Measurements from ENCODE around the gene AMBRA1.
"Not testable (repeated sequence)": the region's sequence is repeated elsewhere in the genome, so short reads cannot be mapped to it uniquely, and the experiment has no call there.

Gene AMBRA1

DNA sequence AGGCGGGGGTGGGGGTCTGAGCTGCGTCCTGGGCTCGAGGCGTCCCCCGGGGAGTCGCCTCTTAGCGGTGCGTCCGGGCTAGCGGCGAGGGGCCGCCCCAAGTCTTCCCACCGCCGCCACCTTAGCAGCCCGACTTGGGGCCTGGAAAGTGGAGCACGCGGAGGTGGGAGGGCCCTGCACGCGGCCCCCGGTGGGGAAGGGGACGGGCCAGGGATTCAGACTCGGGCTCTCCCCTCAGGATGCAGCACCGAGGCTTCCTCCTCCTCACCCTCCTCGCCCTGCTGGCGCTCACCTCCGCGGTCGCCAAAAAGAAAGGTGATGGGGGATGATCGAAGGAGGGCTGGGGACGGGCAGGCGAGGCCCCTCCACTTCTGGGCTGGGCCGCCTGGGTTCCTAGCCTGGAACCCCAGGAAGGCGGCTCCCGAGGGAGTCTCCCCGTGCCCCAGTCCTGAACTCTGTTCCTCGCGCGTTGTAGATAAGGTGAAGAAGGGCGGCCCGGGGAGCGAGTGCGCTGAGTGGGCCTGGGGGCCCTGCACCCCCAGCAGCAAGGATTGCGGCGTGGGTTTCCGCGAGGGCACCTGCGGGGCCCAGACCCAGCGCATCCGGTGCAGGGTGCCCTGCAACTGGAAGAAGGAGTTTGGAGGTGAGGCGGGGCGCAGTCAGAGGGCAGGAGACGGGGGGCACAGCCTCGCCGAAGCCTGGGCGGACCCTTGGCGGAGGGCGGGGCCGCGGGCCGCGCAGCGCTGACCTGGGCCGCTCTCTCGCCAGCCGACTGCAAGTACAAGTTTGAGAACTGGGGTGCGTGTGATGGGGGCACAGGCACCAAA, 211.8 kb downstream of the AMBRA1 start:
- DNase-seq (ENCODE audit: low read depth in 2 of 2), result no peak

DNA sequence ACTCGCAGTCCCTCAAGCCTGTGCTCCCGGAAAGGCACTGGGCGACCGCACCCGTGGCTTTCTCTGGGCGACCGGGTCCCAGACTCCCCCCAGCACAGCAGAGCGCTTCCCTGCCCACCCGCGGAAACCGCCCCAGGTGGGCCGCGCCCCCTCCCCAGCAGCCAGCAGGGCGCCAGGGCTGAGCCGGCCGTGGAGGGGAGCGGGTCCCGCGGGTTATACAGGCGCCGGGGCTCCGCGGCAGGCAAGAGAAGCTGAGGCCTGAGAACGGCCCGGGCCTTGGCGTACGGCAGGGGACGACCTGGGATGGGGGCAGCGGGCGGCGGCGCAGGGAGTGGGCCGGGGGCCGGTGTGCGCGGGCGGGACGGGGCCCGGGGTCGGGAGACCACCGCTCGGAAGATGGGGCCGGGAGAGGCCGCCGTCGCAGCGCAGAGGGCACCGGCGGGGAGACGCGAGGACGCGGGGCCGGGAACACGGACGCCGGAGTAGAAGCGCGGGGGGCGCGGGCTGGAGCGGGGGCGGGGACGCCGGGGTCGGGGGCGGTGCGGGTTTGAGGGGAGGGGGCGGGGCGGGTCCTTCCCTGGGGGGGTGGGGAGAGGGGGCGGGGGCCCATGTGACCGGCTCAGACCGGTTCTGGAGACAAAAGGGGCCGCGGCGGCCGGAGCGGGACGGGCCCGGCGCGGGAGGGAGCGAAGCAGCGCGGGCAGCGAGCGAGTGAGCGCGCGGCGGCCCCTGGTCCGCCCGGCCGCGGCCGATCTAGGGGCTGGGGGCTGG, 212.6 kb downstream of the AMBRA1 start, which contains the start of gene MDK:
Gene MDK (plus strand): TSS at position 622 of the 771 bp plus-strand sequence. CDS start 389 bp downstream, outside the sequence.
- no peak for DNase-seq (ENCODE audit: low read depth in 2 of 2)

DNA sequence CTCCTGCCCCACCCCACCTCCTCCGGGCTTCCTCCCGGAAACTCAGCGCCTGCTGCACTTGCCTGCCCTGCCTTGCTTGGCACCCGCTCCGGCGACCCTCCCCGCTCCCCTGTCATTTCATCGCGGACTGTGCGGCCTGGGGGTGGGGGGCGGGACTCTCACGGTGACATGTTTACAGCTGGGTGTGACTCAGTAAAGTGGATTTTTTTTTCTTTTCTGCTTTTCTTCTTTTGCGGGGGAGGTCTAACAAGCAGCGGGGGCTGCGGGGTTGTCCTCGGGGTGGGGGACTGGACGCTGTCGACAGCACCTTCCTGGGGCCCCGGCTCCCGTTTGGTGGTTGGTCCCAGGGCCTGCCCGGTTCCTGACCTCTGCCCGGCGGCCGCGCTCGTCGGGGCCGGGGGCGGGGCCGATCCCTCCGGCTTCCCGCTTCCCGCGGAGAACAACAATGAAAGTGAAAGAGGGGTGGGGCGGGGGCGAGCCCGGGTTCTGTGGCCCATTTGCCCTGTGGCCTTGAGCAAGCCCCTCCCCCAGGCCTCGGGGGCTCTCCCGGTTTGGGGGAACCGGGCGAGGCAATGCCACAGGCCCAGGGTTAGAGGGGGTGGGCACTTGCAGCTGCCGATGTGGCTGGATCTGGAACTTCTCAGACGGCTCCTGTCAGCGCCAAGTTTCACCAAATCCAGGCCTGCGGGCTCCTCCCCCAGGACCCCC, 213.3 kb downstream of the AMBRA1 start:
- DNase-seq (ENCODE audit: low read depth in 2 of 2), result peak; percentile 44 to 68

DNA sequence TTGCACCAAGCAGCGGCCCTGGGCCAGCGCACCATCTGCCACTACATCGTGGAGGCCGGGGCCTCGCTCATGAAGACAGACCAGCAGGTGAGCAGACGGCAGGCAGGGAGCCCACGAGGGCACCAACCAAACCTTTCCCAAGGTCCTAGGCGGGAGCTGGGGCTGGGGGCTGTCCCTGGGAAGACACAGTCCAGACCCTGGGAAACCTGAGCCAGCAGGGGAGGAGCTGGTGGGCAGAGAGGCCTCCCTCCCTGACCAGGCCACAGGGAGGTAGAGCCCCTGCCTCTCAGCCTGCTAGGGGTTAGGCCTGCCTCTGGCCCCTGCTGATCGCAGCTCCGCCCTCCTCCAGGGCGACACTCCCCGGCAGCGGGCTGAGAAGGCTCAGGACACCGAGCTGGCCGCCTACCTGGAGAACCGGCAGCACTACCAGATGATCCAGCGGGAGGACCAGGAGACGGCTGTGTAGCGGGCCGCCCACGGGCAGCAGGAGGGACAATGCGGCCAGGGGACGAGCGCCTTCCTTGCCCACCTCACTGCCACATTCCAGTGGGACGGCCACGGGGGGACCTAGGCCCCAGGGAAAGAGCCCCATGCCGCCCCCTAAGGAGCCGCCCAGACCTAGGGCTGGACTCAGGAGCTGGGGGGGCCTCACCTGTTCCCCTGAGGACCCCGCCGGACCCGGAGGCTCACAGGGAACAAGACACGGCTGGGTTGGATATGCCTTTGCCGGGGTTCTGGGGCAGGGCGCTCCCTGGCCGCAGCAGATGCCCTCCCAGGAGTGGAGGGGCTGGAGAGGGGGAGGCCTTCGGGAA, 214.1 kb downstream of the AMBRA1 start:
- DNase-seq (ENCODE audit: low read depth in 2 of 2), result not testable (repeated sequence)

DNA sequence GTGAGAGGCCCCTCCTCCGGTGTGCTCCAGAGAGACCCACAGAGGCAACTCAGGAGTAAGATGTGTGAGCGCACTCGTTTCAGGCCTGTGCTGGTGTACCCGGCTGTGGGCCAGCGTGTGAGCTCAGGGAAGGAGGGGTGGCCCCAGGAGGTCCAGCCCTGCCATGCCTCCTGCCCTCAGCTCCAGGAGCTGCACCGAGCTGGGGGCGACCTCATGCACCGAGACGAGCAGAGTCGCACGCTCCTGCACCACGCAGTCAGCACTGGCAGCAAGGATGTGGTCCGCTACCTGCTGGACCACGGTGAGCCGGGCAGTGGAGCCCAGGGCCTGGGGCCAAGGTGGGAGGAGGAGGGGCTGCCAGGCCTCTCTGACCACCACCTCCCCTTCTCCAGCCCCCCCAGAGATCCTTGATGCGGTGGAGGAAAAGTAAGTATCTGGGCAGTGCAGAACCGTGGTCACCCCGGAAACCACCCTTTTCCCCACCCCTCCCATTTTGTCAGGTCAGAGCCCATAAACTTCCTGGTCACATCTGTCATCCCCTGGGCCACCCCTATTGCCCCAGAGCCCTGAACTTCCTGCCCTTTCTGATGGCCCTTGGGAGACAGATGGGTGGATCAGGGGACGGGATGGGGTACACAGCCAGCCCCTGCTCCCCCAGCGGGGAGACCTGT, 214.9 kb downstream of the AMBRA1 start:
- DNase-seq (ENCODE audit: low read depth in 2 of 2), result no peak

DNA sequence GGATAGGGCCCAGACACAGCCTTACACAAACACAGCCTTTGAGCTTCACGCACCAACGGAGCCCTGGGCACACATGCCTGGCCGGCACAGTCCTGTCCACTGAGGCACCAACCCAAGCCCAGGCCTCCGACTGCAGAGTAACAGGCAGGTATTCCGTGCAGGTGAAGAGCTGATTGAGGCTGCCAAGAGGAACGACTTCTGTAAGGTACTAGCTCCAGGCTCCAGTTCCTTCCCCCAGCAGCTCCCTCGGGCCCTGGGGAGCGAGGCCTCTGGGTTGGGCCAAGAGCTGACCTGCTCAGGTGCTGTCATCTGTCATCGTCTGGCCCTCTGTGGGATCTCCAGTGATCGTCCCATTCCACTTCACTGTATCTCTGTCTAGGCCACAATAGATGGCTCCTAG, 215.5 kb downstream of the AMBRA1 start:
- DNase-seq (ENCODE audit: low read depth in 2 of 2), result no peak

DNA sequence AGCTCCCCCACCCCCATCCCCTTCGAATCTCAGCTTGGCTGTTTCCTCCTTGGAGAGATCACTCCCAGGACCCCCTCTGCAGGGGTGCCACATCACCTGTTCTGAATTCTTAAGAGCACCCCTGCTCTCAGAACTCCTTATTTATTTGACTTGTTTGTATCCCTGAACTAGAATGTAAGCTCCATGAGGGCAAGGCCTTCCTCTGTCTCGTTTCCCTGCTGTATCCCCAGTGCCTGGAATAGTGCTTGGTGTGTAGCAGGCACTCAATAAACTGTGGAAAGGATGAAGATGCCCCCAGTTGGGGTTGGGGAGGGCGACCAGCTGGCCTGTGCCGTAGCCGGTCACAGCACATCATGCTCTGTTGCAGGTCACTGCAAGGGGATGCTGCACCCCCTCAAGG, 216.0 kb downstream of the AMBRA1 start:
- no peak for DNase-seq (ENCODE audit: low read depth in 2 of 2)

DNA sequence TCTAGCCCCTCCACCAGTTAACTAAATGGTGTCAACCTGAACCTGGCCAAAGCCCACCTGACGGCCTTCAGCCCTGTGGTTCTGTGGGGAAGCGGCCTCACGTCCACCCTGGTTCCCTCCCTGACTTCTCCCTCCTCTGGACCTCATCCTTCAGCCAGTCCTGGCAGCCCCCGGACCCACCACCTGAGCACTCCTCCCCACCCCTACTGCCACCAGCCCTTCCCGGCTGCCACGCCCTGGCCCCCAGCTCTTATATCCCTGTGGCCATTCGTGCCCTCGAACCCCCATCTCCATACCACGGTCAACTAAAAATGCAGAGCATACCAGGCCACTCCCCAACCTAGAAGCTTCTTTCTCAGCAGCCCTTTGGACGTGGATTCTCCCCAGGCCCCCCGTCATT, 216.5 kb downstream of the AMBRA1 start:
- DNase-seq (ENCODE audit: low read depth in 2 of 2), result no peak

DNA sequence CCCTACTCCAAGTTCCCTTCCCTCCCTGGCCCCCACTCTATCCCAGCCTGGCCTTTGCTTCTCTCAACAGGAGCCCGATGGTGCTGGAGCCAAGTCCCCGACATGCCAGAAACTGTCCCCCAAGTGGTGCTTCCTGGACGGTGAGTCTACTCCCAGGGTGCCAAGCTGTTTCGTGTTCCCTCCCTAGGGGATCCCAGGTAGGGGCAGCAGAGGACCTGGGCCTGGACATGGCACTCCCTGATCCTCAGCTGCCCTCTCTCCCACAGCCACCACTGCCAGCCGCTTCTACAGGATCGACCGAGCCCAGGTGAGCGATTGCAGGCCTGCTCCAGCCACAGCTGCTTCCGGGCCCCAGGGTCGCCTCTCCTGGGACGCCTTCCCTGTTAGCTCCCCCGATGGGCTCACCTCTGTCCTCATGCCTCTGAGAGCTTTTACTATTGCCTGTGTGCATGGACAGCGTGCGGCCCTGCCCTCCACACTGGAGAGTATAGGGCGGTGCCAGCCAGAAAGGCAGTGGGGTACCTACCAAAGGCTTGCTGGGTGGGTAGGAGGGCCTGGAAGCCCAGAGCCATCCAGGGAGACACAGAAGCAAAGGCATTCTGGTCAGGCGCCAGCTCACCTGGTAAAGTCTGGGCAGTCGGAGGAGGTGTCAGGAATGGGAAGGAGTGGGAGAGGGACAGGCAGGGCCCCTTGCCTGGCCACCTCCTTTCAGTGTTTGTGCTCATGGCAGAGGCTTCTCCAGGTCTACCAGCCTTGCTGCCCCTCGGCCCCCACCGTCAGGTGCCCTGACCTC, 217.4 kb downstream of the AMBRA1 start:
- DNase-seq (ENCODE audit: low read depth in 2 of 2), result no peak

DNA sequence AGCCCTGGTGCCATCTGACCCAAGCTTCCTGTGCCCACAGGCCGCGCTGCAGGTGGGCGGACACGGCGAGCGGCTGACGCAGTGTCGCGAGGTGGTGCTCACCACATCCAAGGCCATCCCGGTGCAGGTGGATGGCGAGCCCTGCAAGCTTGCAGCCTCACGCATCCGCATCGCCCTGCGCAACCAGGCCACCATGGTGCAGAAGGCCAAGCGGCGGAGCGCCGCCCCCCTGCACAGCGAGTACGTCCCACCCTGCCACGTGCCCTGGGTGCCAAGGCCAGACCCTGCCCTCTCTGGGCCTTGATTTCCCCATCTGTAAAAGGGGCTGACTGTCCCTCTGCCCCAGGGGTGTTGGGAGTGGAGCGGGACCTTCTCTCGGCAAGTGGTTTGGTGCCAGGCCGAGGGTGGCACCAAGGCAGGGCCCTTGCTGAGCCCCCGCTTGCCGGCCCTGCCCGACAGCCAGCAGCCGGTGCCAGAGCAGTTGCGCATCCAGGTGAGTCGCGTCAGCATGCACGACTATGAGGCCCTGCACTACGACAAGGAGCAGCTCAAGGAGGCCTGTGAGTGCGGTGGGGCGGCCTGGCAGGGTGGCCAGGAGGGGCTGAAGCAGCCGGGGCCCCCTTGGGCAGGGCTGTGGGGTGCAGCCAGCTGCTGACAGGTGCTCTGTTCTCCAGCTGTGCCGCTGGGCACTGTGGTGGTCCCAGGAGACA, 218.3 kb downstream of the AMBRA1 start:
- no peak for DNase-seq (ENCODE audit: low read depth in 2 of 2)

DNA sequence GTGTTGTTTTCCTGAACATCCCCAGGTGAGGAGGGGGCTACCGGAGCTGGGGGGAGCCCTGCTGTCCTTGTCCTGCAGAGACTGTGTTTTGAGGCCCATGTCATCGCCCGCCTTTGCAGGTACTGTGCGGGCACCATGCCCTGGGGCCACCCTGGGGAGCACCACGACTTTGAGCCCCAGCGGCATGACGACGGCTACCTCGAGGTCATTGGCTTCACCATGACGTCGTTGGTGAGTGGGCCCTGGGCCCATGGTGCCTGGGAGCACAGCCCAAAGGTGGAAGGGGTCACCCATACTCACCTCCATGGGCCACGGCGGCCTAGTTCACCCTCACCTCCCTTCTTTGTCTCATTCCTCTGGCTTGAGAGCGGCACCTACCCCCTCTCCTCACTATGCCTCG, 219.0 kb downstream of the AMBRA1 start:
- DNase-seq (ENCODE audit: low read depth in 2 of 2), result no peak

DNA sequence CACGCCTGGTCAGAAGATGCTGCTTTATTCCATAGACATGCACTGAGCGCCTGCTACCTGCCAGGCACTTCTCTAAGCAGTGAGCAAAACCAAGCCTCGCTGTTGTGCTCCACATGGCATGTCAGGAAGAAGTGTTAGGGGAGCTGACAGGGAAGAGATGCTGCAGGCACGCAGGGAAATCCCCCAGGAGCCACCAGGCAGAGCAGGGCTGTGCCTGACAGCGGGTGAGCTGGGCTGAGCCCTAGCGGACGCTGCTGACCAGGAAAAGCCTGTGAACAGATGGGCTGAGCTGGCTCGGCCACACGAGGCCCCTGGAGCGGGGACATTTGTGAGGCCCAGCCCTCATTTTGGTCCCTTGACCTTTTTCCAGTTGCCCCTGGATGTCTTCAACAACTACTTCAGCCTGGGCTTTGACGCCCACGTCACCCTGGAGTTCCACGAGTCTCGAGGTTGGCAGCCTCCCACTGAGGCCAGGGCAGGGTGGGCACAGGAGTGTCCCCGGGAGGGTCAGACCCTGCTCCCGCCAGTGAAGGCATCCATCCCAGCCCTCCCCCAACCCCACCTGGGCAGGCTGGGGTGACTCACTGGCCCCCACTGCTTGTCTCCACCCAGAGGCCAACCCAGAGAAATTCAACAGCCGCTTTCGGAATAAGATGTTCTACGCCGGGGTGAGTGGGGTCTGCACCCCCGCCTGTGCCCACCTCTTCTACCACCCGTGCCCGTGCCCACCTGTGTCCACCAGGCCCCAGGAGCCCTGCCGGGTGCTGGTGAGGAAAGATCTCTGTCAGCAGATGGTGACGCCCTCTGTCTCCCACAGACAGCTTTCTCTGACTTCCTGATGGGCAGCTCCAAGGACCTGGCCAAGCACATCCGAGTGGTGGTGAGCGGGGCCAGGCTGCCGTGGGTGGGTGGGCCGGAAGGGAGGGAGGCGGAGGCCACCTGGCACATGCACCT, 219.8 kb downstream of the AMBRA1 start:
- no peak for DNase-seq (ENCODE audit: low read depth in 2 of 2)

DNA sequence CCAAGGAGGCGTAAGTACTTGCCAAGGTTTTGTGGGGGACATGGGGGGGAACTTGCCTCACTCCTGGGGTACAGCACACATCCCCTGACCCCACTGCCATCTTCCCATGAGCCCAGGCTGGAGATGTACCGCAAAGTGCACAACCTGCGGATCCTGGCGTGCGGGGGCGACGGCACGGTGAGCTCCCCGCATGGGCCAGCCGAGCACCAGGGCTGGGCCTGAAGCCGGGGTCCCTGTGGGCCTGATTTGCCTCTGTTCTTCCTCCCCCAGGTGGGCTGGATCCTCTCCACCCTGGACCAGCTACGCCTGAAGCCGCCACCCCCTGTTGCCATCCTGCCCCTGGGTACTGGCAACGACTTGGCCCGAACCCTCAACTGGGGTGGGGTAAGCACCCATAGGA, 221.3 kb downstream of the AMBRA1 start:
- not testable (repeated sequence) for DNase-seq (ENCODE audit: low read depth in 2 of 2)

DNA sequence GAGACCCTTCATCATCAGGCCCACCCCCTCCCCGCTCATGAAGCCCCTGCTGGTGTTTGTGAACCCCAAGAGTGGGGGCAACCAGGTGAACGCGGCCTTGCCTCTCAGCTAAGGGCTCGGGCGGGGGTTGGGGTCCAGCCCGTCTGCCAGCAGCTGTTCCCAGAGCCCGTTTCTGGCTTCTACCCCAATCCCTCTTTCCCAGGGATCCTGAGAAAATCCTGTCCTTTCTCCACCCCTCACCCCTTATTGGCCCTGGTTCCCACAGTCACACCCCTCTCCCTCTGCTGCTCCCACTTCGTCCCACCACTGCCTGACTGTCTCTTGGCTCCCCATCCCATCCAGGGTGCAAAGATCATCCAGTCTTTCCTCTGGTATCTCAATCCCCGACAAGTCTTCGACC, 221.7 kb downstream of the AMBRA1 start:
- DNase-seq (ENCODE audit: low read depth in 2 of 2), result no peak

DNA sequence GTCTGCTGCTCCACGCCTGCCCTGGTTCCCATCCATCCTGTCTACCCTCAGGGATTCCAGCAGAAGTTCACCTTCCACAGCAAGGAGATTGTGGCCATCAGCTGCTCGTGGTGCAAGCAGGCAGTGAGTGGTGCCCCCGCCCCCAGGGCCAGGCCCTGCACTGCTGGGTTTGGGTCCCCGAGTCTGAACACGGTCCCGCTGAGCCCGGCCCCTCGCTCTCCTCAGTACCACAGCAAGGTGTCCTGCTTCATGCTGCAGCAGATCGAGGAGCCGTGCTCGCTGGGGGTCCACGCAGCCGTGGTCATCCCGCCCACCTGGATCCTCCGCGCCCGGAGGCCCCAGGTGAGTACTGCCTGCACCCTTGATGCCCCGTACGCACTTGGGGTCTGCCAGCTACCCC, 222.6 kb downstream of the AMBRA1 start:
- DNase-seq (ENCODE audit: low read depth in 2 of 2), result not testable (repeated sequence)

DNA sequence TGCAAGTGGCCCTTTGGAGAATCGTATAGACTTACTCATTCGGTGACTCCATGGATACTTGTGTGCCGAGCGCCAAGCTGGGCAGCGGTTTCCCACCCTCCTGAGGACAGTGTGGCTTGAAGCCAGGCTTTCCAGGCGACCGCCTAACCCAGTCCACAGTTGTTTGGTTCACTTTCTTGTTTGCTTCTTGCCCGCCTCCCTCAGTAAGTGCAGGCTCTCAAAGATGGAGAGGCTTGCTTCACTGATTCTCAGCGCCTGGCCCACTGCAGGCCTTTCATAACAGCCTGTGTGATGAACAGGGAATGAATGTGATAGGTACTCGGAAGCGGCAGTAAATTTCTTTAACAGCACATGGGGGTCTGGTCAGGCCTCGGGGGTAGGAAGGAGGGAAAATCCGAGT, 223.6 kb downstream of the AMBRA1 start:
- no peak for DNase-seq (ENCODE audit: low read depth in 2 of 2)

DNA sequence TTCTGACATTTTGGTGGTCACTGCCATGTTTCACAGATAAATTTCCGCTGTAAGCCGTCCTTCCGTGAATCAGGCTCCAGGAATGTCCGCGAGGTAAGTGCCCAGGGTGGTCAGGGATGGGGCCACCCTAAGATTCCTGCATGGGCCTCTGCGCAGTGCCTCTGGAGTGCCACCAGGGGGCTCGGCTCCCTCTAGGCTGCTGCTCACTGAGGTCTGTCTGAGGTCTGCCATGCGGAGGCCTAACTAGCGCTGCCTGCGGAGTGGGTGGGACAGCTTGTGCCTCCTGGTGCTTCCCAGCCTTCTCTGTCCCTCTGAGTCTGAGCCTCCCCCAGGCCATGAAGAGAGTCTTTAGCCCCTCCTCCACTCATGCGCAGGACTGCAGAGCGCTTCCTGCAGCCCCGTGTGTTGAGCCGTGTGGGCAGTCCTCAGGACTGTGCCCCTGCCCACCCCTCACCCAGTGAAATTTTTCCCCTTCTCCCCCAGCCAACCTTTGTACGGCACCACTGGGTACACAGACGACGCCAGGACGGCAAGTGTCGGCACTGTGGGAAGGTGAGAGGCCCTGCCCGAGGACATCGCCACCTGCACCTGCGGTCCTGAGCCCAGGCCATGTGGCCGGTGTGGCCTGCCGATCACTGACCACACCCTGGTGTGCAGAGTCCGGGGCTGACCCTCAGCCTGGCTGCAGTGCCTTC, 224.2 kb downstream of the AMBRA1 start:
- DNase-seq (ENCODE audit: low read depth in 2 of 2), result peak in 1 of 2 donors; percentile 54

DNA sequence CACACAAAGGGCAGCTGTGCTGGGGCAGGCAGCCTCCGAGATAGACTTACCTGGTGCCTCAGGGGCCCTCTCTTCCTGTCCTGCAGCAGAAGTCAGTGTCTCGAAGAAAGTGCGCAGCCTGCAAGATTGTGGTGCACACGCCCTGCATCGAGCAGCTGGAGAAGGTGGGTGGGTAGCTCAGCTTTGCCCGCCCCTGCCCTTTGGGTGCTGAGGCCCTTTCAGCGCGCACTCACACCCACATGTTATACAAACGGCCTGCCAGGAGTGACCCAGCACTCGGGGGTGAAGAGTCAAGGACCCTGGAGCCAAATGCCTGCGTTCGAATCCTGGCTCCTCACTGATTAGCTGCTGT, 225.9 kb downstream of the AMBRA1 start:
- no peak for DNase-seq (ENCODE audit: low read depth in 2 of 2)
